Naive thymus-derived CD4-positive, alpha-beta T cell (primary cell): Measurements from ENCODE around the gene KIDINS220. TPM values are rescaled to one million over a fixed set of nuclear protein-coding genes. Genes with fewer than 3 reads are reported as not detected.
A peak's percentile ranks its signal among the peaks of the same experiment; 100 is the strongest.

Experiments used
- ATAC-seq: fragments of 150-1000 bp; cut with Tn5 transposase; 2 replicates; pipeline ENCODE4 v1.10.0; 2021; ENCODE audit warnings: mild to moderate bottlenecking, moderate library complexity
- CTCF ChIA-PET: fragments of 350-600 bp; sonication (Branson Sonifier 250); formaldehyde crosslinking; loops from one replicate; lab custom pipeline; 2021; ENCODE audit warnings: antibody characterized with exemption; lab: Charles Lee
- POLR2A ChIA-PET: fragments of 350-600 bp; sonication (Branson Sonifier 250); formaldehyde crosslinking; loops from one replicate; lab custom pipeline; 2021; ENCODE audit warnings: antibody characterized with exemption, inconsistent platforms; lab: Charles Lee
- DNase-seq, 9 donors: peaks; one replicate each; pipeline versions ENCODE4 v3.0.0 to v3.0.0-alpha.2; 2020 to 2022; ENCODE audit warnings: mixed read lengths in 1 of 9
- H3K27ac ChIP-seq: one replicate; pipeline ENCODE4 v1.7.0; 2013; ENCODE audit warnings: mild to moderate bottlenecking, low read depth, low read length, moderate library complexity
- H3K27me3 ChIP-seq, 2 donors: one replicate each; pipeline ENCODE4 v1.7.0; 2013; ENCODE audit warnings: low read length in 2 of 2, mild to moderate bottlenecking in 2 of 2, moderate library complexity in 2 of 2; ENCODE audit not compliant: control insufficient read depth in 2 of 2, insufficient read depth in 2 of 2
- H3K36me3 ChIP-seq, 3 experiments: 1 replicate in 2 of 3; 2 replicates in 1 of 3; pipeline ENCODE4 v1.7.0; 2013; ENCODE audit warnings: low read length in 3 of 3, mild to moderate bottlenecking in 3 of 3, moderate library complexity in 1 of 3; ENCODE audit not compliant: insufficient read depth in 3 of 3, control insufficient read depth in 2 of 3
- H3K4me1 ChIP-seq, 2 donors: one replicate each; pipeline ENCODE4 v1.7.0; 2013; ENCODE audit warnings: low read length in 2 of 2, mild to moderate bottlenecking in 2 of 2, moderate library complexity in 1 of 2; ENCODE audit not compliant: control insufficient read depth in 2 of 2, insufficient read depth in 2 of 2
- H3K4me3 ChIP-seq: 2 replicates; pipeline ENCODE4 v1.7.0; 2013; ENCODE audit warnings: mild to moderate bottlenecking, low read length
- H3K9me3 ChIP-seq, 3 experiments: 1 replicate in 2 of 3; 2 replicates in 1 of 3; pipeline ENCODE4 v1.7.0; 2013; ENCODE audit warnings: low read length in 3 of 3; ENCODE audit not compliant: control insufficient read depth in 2 of 3
- H3K27ac Mint-ChIP-seq, 9 donors: one replicate each; pipeline ENCODE4 v1.8.0; 2020 to 2022; ENCODE audit warnings: mixed read lengths in 9 of 9, mild to moderate bottlenecking in 8 of 9, moderate library complexity in 5 of 9, inconsistent platforms in 2 of 9
- H3K27me3 Mint-ChIP-seq, 5 donors: one replicate each; pipeline ENCODE4 v1.8.0; 2021 to 2022; ENCODE audit warnings: mixed read lengths in 5 of 5, mild to moderate bottlenecking in 1 of 5
- H3K36me3 Mint-ChIP-seq, 5 donors: one replicate each; pipeline ENCODE4 v1.8.0; 2020 to 2022; ENCODE audit warnings: mixed read lengths in 5 of 5, mild to moderate bottlenecking in 3 of 5, inconsistent platforms in 1 of 5
- H3K4me1 Mint-ChIP-seq, 7 donors: one replicate each; pipeline ENCODE4 v1.8.0; 2020 to 2022; ENCODE audit warnings: mixed read lengths in 7 of 7, mild to moderate bottlenecking in 3 of 7, inconsistent platforms in 1 of 7
- H3K4me3 Mint-ChIP-seq, 10 donors: one replicate each; pipeline ENCODE4 v1.8.0; 2020 to 2022; ENCODE audit warnings: mild to moderate bottlenecking in 10 of 10, mixed read lengths in 10 of 10, moderate library complexity in 6 of 10, inconsistent platforms in 2 of 10
- H3K9me3 Mint-ChIP-seq, 11 donors: one replicate each; pipeline ENCODE4 v1.8.0; 2020 to 2022; ENCODE audit warnings: mixed read lengths in 11 of 11, mild to moderate bottlenecking in 4 of 11, inconsistent platforms in 1 of 11, moderate library complexity in 1 of 11
- intact Hi-C, 2 donors: fragments of 100-400 bp; cut with micrococcal nuclease; formaldehyde crosslinking; loops; one replicate each; pipeline ENCODE4 v1.15.1; 2023
- polyA plus RNA-seq, 2 donors: library from polyadenylated mRNA; unstranded; fragments of 300-500 nt; fragmentation: Illumina TruSeq; gene quantifications; one replicate each; pipeline ENCODE4 v1.2.3, GENCODE V29; 2021
- total RNA-seq, 6 experiments: library from RNA in 5 of 6; stranded (reverse) in 5 of 6; gene quantifications; 1 replicate in 5 of 6; 2 replicates in 1 of 6; pipeline ENCODE4 v1.2.3 and lab custom pipeline; 2021 to 2026

KIDINS220 gene
- total and polyA plus RNA-seq, 7 experiments from 2014 or later = 23.8 to 54.3 (median 43.0) TPM

DNA sequence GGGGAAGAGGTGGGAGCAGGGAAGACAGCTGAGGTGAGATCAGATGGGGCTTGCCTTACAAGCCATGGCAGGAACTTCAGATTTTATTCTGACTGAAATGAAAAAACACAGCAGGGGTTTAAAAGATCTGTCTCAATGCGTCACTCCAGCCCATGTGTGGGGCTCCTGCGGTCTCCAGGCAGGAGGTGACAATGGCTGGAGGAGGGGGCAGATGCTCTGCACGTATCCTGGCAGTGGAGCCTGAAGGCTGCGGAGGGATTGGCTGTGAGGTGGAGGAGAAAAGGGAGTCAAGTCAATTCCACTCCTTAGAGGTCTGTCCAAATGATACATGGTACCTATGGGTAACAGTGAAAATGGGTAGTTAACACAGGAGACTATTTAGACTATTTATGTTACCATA, 40.5 kb upstream of the KIDINS220 start:
- H3K9me3 ChIP-seq = no peaks in the 10 kb centered on the region
- peaks cover 0 to 16% (median 6%) of the 10 kb centered on the region in 5 donors for H3K36me3 Mint-ChIP-seq
- no peaks in the 10 kb centered on the region for H3K4me1 ChIP-seq
- no peak for ATAC-seq
- no peak for DNase-seq
- no peak overlapping the region for H3K4me3 ChIP-seq
- peaks cover 0 to 4% (median 0%) of the 10 kb centered on the region in 11 donors for H3K9me3 Mint-ChIP-seq
- no peaks in the 10 kb centered on the region for H3K36me3 ChIP-seq
- ChIA-PET POLR2A (no interaction called here), CTCF (no interaction called here)
- no peaks in the 10 kb centered on the region for H3K27me3 ChIP-seq
- no peak overlapping the region for H3K4me3 Mint-ChIP-seq
- H3K4me1 Mint-ChIP-seq = no peaks in the 10 kb centered on the region
- intact Hi-C loops = no loop called here
- no peak overlapping the region for H3K27ac Mint-ChIP-seq
- H3K27me3 Mint-ChIP-seq = peaks cover 2 to 8% (median 8%) of the 10 kb centered on the region in 5 donors
- no peak overlapping the region for H3K27ac ChIP-seq

DNA sequence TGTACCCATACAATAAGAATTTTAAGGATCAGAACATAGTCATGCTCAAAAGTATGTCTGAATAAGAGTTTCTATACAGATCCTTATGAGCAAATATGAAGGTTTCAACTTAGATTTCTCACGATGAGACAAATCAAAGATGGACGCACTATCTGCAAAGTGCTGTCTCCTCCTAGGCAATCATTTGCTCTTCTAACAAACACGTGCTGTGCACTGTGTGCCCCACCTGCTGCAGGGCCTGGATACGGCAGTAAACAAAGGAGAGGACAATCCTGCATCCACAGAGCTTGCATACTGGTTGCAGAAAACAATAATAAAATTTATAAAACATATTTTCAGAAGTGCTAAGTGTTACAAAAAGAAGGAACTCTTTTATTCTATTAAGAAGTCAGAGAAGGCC, 39.9 kb upstream of the KIDINS220 start:
- no peaks in the 10 kb centered on the region for H3K9me3 ChIP-seq
- H3K27ac Mint-ChIP-seq = no peak overlapping the region
- POLR2A ChIA-PET = no interaction called here
- no peaks in the 10 kb centered on the region for H3K27me3 ChIP-seq
- DNase-seq (no peak), ATAC-seq (no peak)
- no peaks in the 10 kb centered on the region for H3K4me1 Mint-ChIP-seq
- no peaks in the 10 kb centered on the region for H3K36me3 ChIP-seq
- CTCF ChIA-PET = no interaction called here
- H3K4me1 ChIP-seq = no peaks in the 10 kb centered on the region
- intact Hi-C loops = no loop called here
- H3K27ac ChIP-seq = no peak overlapping the region
- H3K9me3 Mint-ChIP-seq = no peaks in the 10 kb centered on the region
- peaks cover 3 to 8% (median 8%) of the 10 kb centered on the region in 5 donors for H3K27me3 Mint-ChIP-seq
- no peak overlapping the region for H3K4me3 ChIP-seq
- H3K36me3 Mint-ChIP-seq = peaks cover 0 to 16% (median 6%) of the 10 kb centered on the region in 5 donors
- H3K4me3 Mint-ChIP-seq = no peak overlapping the region

DNA sequence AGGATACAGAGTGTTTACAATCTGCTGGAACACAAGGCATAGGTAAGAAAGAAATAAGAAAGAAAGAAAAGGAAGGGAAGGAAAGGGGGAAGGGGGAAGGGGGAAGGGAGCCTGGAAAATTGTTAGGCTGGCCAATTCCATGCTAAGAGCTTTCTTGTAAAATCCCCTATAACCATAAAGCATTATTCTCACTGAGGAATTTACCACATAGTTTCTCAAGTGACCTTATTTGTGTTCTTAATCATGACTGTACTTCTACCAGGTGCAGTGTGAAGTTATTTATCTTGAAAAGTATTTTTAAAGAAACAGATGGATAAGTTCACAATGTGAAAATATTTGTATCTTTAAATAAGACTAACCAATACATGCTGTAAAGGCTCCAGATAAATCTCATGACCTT, 39.2 kb upstream of the KIDINS220 start:
- Mint-ChIP-seq H3K4me1 (no peaks in the 10 kb centered on the region), H3K27me3 (peaks cover 3 to 8% (median 8%) of the 10 kb centered on the region in 5 donors), H3K36me3 (peaks cover 0 to 16% (median 6%) of the 10 kb centered on the region in 5 donors), H3K4me3 (no peak overlapping the region), H3K27ac (peak overlapping the region in 1 of 9 donors; percentile 0), H3K9me3 (no peaks in the 10 kb centered on the region)
- intact Hi-C loops = no loop called here
- POLR2A ChIA-PET = no interaction called here
- no peak overlapping the region for H3K4me3 ChIP-seq
- no peaks in the 10 kb centered on the region for H3K9me3 ChIP-seq
- H3K27me3 ChIP-seq = no peaks in the 10 kb centered on the region
- H3K36me3 ChIP-seq = no peaks in the 10 kb centered on the region
- H3K4me1 ChIP-seq = no peaks in the 10 kb centered on the region
- no peak overlapping the region for H3K27ac ChIP-seq
- ATAC-seq = no peak
- no peak for DNase-seq
- CTCF ChIA-PET = no interaction called here

DNA sequence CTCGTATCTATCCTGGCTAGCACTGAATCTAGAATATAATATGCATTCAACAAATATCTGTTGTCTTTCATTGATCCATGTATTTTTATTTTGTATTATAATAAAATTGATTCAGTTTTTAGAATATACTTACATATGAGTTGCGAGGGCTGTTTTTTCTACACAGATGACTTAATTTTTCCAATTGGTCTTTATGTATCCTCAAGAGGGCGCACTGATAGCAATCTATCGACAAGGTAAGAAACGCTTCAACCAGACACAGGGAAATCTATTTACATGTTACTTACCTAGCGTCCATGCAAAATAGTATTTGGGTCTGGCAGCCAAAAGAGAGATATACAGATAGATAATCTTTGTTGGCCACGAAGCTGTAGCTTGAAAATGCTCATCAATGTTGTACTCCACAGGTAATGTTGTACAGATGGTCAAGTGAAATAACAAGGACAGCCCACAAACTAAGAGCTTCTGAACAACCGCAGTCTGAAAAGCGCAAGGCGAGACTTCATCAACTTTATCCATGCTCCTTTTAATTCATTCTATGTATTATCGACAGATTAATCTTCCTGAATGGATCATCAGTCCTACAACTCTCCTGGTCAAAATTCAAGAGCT, 35.5 kb upstream of the KIDINS220 start:
- peak; percentile 40 for ATAC-seq
- no peaks in the 10 kb centered on the region for H3K4me1 Mint-ChIP-seq

DNA sequence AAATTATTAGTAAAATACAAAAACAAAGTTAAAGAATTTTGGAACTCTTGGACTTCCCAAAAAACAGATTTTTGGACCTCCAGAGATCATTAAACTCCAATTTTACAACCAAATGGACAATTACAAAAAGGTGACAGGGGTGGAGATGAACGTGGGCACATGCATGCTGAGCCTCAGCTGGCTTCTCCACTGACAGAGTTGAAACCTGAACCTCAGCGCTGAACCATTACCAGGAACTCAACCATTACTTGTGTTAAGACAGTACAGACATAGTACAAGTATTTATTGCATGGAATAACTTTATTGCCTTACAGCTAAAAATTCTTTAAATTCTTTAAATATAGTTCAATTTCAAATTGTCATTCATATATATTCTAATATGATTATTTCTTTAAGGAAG, 33.0 kb upstream of the KIDINS220 start:
- Histone ChIP-seq H3K27ac (no peak overlapping the region), H3K36me3 (no peaks in the 10 kb centered on the region), H3K9me3 (no peaks in the 10 kb centered on the region), H3K4me1 (no peaks in the 10 kb centered on the region), H3K27me3 (no peaks in the 10 kb centered on the region), H3K4me3 (no peak overlapping the region)
- DNase-seq = no peak
- CTCF ChIA-PET = no interaction called here
- Mint-ChIP-seq H3K9me3 (peaks cover 0 to 1% (median 0%) of the 10 kb centered on the region in 11 donors), H3K4me1 (no peaks in the 10 kb centered on the region), H3K4me3 (no peak overlapping the region), H3K27ac (no peak overlapping the region), H3K27me3 (peaks cover 0 to 6% (median 0%) of the 10 kb centered on the region in 5 donors), H3K36me3 (no peaks in the 10 kb centered on the region)
- no peak for ATAC-seq
- intact Hi-C loops = no loop called here
- POLR2A ChIA-PET = no interaction called here

More for the DNA sequence above, 35.5 kb upstream of the KIDINS220 start:
- no peak overlapping the region for H3K27ac ChIP-seq
- no peak overlapping the region for H3K4me3 ChIP-seq
- H3K9me3 Mint-ChIP-seq = peaks cover 0 to 1% (median 0%) of the 10 kb centered on the region in 11 donors
- no peak overlapping the region for H3K27ac Mint-ChIP-seq
- peaks cover 0 to 6% (median 4%) of the 10 kb centered on the region in 5 donors for H3K27me3 Mint-ChIP-seq
- no peaks in the 10 kb centered on the region for H3K27me3 ChIP-seq
- POLR2A ChIA-PET = no interaction called here
- CTCF ChIA-PET = interaction anchor here (1.0 to 1.2 kb wide), 2 partner anchors 10 to 271 kb away, joined by 3 to 4 read pairs; no protein-coding TSS in a partner anchor
- peak in 4 of 9 donors; percentile 4 to 23 (median 12) for DNase-seq
- intact Hi-C loops = loop anchor here in 1 of 2 donors (1.0 kb wide), 1 partner anchor 266 kb away; no protein-coding TSS in a partner anchor
- H3K4me1 ChIP-seq = no peaks in the 10 kb centered on the region
- no peaks in the 10 kb centered on the region for H3K36me3 ChIP-seq
- H3K4me3 Mint-ChIP-seq = no peak overlapping the region
- no peaks in the 10 kb centered on the region for H3K9me3 ChIP-seq
- no peaks in the 10 kb centered on the region for H3K36me3 Mint-ChIP-seq

DNA sequence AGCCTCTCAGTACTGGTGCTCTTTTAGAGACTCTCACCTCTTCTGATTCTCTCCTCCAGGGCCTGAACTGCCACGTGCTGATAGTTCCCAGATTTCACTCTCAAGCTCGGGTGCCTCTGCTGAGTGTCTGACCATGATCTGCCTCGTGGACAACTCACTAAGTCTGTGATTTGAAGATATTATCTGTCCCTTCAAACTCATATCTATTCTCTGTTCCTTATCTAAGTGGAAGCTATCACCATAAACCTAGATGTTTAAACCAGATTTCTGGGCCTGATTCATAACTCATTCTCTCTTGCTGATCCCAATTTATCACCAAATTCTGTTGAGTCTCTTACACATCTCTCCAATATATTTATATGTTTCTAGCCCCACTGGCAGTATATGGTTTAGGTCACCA, 29.9 kb upstream of the KIDINS220 start:
- intact Hi-C loops = no loop called here
- CTCF ChIA-PET = no interaction called here

More for the DNA sequence above, 29.9 kb upstream of the KIDINS220 start:
- Mint-ChIP-seq H3K4me1 (no peaks in the 10 kb centered on the region), H3K27ac (no peak overlapping the region), H3K36me3 (no peaks in the 10 kb centered on the region), H3K9me3 (peaks cover 0 to 1% (median 0%) of the 10 kb centered on the region in 11 donors), H3K27me3 (peaks cover 0 to 3% (median 0%) of the 10 kb centered on the region in 5 donors), H3K4me3 (no peak overlapping the region)
- no peaks in the 10 kb centered on the region for H3K9me3 ChIP-seq
- H3K27ac ChIP-seq = no peak overlapping the region
- no peaks in the 10 kb centered on the region for H3K36me3 ChIP-seq
- no peaks in the 10 kb centered on the region for H3K4me1 ChIP-seq
- no peak for ATAC-seq
- POLR2A ChIA-PET = no interaction called here
- H3K4me3 ChIP-seq = no peak overlapping the region
- no peak for DNase-seq
- H3K27me3 ChIP-seq = no peaks in the 10 kb centered on the region
